Heart left ventricle (tissue), 13 donors: ENCODE results near the gene MS4A10.

ENCODE experiments used
- POLR2A ChIP-seq, 2 donors: fragments of 450-650 bp; IDR thresholded peaks; one replicate each; pipeline ENCODE4 v1.6.1; 2017; ENCODE audit warnings: antibody characterized with exemption in 2 of 2, mild to moderate bottlenecking in 2 of 2, moderate library complexity in 2 of 2
- TF ChIP-seq, protein P1 (sequence below), 12 donors: fragments of 200-600 bp; sonication (generic) in 4 of 12; IDR thresholded peaks; one replicate each; pipeline versions ENCODE4 v1.5.0 to v1.8.0; 2018 to 2022; ENCODE audit warnings: antibody characterized with exemption in 12 of 12, mild to moderate bottlenecking in 5 of 12
- donor health status: ischemic (EF 13 %, LVEDD 7.1; RV severe dilation, severe dysfunction).
- donor health status: DM: no; HTN: yes; CAD: no.
- donor health status: DM: no; HTN: no; CAD: no.
- donor health status: ischemic (EF 25% LVEDD 6.9; RV normal size, moderate dysfunction).
- donor health status: ischemic (EF 25% LVEDD 5.7; RV mildly dilated, moderate dysfunction).
- donor health status: ischemic (EF 35%, LVEDD 5.7; RV mildly dilated, moderate dysfunction).
- donor health status: nonischemic (EF 11% LVEDD 7.7; RV severe dilation, severe dysfunction).
- donor health status: DM: yes; HTN: yes; CAD: no.
- donor health status: PGD.
- donor health status: ischemic (EF 29% LVEDD 5.4; RV normal size, mild dysfunction).
- donor health status: nonischemic (EF 23%, LVEDD 6.1; RV moderate dilation, normal function).

DNA sequence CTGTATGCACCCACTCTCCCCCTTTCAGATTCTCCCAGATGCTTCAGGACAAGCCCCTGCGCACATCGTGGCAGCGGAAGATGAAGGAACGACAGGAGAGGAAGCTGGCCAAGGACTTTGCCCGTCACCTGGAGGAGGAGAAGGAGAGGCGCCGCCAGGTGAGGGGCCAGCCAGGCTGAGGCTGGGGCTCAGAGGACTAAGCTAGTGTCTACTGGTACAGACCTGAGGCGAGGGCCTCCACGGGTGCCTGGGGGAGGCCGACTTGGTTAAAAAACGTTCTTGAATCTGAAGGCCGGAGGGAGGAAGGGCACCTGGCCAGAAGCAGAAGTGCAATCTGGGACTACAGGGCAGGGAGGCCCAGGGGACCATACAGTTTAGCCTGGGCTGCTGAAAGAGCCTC is 62.8 kb downstream of the MS4A10 start:
- TF ChIP-seq, protein P1, sequence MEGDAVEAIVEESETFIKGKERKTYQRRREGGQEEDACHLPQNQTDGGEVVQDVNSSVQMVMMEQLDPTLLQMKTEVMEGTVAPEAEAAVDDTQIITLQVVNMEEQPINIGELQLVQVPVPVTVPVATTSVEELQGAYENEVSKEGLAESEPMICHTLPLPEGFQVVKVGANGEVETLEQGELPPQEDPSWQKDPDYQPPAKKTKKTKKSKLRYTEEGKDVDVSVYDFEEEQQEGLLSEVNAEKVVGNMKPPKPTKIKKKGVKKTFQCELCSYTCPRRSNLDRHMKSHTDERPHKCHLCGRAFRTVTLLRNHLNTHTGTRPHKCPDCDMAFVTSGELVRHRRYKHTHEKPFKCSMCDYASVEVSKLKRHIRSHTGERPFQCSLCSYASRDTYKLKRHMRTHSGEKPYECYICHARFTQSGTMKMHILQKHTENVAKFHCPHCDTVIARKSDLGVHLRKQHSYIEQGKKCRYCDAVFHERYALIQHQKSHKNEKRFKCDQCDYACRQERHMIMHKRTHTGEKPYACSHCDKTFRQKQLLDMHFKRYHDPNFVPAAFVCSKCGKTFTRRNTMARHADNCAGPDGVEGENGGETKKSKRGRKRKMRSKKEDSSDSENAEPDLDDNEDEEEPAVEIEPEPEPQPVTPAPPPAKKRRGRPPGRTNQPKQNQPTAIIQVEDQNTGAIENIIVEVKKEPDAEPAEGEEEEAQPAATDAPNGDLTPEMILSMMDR (IDR thresholded peaks at IDR 0.05), result no peak
- no peak for TF ChIP-seq POLR2A (IDR thresholded peaks at IDR 0.05)
